Stimulated activated naive B cell treated with anti-CD40 and anti-IgM and Interleukin-4, amounts not matched to agents 10 μg/mL and 1 μg/mL and 100 μg/mL, for 72 hours (primary cell): ENCODE measurements around the gene CYSTM1.

Source experiments
- ATAC-seq, 2 donors: fragments of 150-1000 bp; cut with Tn5 transposase; replicated peaks; 2 replicates each; pipeline ENCODE4 v1.10.0; 2021; ENCODE audit warnings: moderate library complexity in 1 of 2
- DNase-seq: peaks from one replicate; pipeline ENCODE4 v3.0.0; 2021
- H3K27ac Mint-ChIP-seq: one replicate; pipeline ENCODE4 v1.8.0; 2022; ENCODE audit warnings: mild to moderate bottlenecking, mixed read lengths
- H3K27me3 Mint-ChIP-seq, 2 donors: one replicate each; pipeline ENCODE4 v1.8.0; 2022; ENCODE audit warnings: mixed read lengths in 2 of 2
- H3K36me3 Mint-ChIP-seq, 2 donors: one replicate each; pipeline ENCODE4 v1.8.0; 2022; ENCODE audit warnings: mixed read lengths in 2 of 2, mild to moderate bottlenecking in 1 of 2
- H3K4me1 Mint-ChIP-seq, 2 donors: one replicate each; pipeline ENCODE4 v1.8.0; 2022; ENCODE audit warnings: mixed read lengths in 2 of 2, mild to moderate bottlenecking in 1 of 2
- H3K4me3 Mint-ChIP-seq, 2 donors: one replicate each; pipeline ENCODE4 v1.8.0; 2022; ENCODE audit warnings: mild to moderate bottlenecking in 2 of 2, mixed read lengths in 2 of 2, moderate library complexity in 1 of 2
- H3K9me3 Mint-ChIP-seq, 2 donors: one replicate each; pipeline ENCODE4 v1.8.0; 2022; ENCODE audit warnings: mixed read lengths in 2 of 2, mild to moderate bottlenecking in 1 of 2

Gene CYSTM1

GRCh38 chr5:140246378-140247122 lies 71.6 kb downstream of the CYSTM1 start:
- no peak overlapping the region for H3K27ac Mint-ChIP-seq
- ATAC-seq, result no peak
- H3K9me3 Mint-ChIP-seq, result no peaks in the 10 kb centered on the region
- H3K36me3 Mint-ChIP-seq, result peaks cover 21 to 33% of the 10 kb centered on the region in 2 donors
- H3K4me1 Mint-ChIP-seq, result peaks cover 31 to 33% of the 10 kb centered on the region in 2 donors
- no peaks in the 10 kb centered on the region for H3K27me3 Mint-ChIP-seq
- H3K4me3 Mint-ChIP-seq, result no peak overlapping the region
- no peak for DNase-seq

DNA sequence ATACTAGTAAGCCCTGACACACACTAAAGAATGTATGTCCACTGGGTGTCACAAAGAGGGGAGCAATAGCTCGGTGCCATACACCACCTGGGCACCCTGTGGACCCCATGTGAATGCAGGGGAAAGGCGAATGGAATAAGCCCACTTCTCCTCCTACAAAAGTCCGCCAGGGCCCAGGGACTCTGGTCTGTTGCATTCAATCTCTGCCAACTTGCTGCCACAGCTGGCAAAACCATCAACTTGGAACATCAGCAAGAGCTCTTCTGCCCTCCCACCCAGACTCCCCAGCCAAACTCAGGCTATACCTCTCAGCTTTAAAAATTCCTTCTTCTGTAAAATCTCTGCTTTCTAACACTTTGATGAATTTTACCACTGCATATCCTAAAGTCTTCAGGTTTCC lies 73.4 kb downstream of the CYSTM1 start:
- no peak overlapping the region for H3K27ac Mint-ChIP-seq
- no peak overlapping the region for H3K4me3 Mint-ChIP-seq
- peaks cover 19 to 30% of the 10 kb centered on the region in 2 donors for H3K36me3 Mint-ChIP-seq
- no peaks in the 10 kb centered on the region for H3K27me3 Mint-ChIP-seq
- peaks cover 43 to 47% of the 10 kb centered on the region in 2 donors for H3K4me1 Mint-ChIP-seq
- no peak for DNase-seq
- ATAC-seq, result no peak
- no peaks in the 10 kb centered on the region for H3K9me3 Mint-ChIP-seq

GRCh38 chr5:140249536-140249935 lies 74.5 kb downstream of the CYSTM1 start:
- H3K4me3 Mint-ChIP-seq, result no peak overlapping the region
- H3K4me1 Mint-ChIP-seq, result peaks cover 40 to 45% of the 10 kb centered on the region in 2 donors
- ATAC-seq, result peak; percentile 29 to 41

DNA sequence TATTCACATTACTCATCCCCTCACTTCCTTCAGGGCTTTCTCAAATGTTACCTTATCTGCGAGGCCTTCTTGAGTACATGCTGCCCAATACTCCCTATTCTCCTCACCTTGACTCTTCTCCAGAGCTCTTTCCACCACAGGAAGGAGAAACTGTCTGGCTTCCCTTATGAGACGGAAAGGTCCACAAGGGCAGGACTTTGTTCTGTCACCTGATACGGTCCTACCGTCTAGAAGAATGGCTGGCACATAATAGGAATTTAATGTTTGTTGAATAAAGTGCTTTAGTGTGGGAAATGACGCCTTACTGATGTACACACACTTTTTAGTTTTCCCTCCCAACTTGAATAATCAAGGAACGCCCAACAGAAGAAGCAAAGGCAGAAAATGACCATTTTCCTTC lies 75.4 kb downstream of the CYSTM1 start:
- peaks cover 11 to 19% of the 10 kb centered on the region in 2 donors for H3K36me3 Mint-ChIP-seq
- H3K27me3 Mint-ChIP-seq, result no peaks in the 10 kb centered on the region
- ATAC-seq, result no peak
- DNase-seq, result no peak
- H3K4me1 Mint-ChIP-seq, result peaks cover 33 to 36% of the 10 kb centered on the region in 2 donors
- no peak overlapping the region for H3K4me3 Mint-ChIP-seq
- no peaks in the 10 kb centered on the region for H3K9me3 Mint-ChIP-seq
- H3K27ac Mint-ChIP-seq, result no peak overlapping the region

More at GRCh38 chr5:140249536-140249935, 74.5 kb downstream of the CYSTM1 start:
- no peak overlapping the region for H3K27ac Mint-ChIP-seq
- DNase-seq, result no peak
- no peaks in the 10 kb centered on the region for H3K27me3 Mint-ChIP-seq
- H3K9me3 Mint-ChIP-seq, result no peaks in the 10 kb centered on the region
- peaks cover 16 to 27% of the 10 kb centered on the region in 2 donors for H3K36me3 Mint-ChIP-seq

- Mint-ChIP-seq H3K4me1 (peaks cover 27 to 32% of the 10 kb centered on the region in 2 donors), H3K9me3 (no peaks in the 10 kb centered on the region), H3K27me3 (no peaks in the 10 kb centered on the region), H3K36me3 (peaks cover 7 to 13% of the 10 kb centered on the region in 2 donors), H3K4me3 (peak overlapping the region in 1 of 2 donors; percentile 19), H3K27ac (no peak overlapping the region)
- peak; percentile 93 to 96 for ATAC-seq
- peak; percentile 53 for DNase-seq
Observed at GRCh38 chr5:140251527-140251973, 76.6 kb downstream of the CYSTM1 start.

GRCh38 chr5:140252470-140253126 lies 77.6 kb downstream of the CYSTM1 start:
- no peaks in the 10 kb centered on the region for H3K9me3 Mint-ChIP-seq
- H3K36me3 Mint-ChIP-seq, result peaks cover 12 to 18% of the 10 kb centered on the region in 2 donors
- H3K4me1 Mint-ChIP-seq, result peaks cover 28 to 32% of the 10 kb centered on the region in 2 donors
- no peak for DNase-seq
- H3K4me3 Mint-ChIP-seq, result no peak overlapping the region
- peak overlapping the region; percentile 15 for H3K27ac Mint-ChIP-seq
- no peaks in the 10 kb centered on the region for H3K27me3 Mint-ChIP-seq
- no peak for ATAC-seq

DNA sequence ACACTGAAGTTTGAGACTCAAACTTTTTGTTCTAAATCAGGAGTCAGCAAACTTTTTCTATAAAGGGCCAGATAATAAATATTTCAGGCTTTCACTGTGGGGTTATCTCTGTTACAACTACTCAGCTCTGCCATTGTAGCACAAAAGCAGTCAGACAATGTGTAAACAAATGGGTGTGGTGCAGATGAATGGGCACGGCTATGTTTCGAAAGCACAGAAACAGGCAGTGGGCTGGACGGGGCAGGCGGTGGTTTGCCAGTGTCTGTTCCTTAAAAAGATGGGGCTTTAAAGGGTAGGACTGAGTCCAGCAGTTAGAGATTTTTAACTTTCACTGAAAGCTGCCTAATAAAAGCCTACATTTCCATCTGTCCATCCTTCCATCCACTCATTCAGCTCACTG lies 79.0 kb downstream of the CYSTM1 start:
- Mint-ChIP-seq H3K27ac (no peak overlapping the region), H3K4me1 (peaks cover 31 to 37% of the 10 kb centered on the region in 2 donors), H3K4me3 (no peak overlapping the region), H3K36me3 (peaks cover 24 to 32% of the 10 kb centered on the region in 2 donors), H3K9me3 (no peaks in the 10 kb centered on the region), H3K27me3 (no peaks in the 10 kb centered on the region)
- ATAC-seq (no peak), DNase-seq (no peak)

DNA sequence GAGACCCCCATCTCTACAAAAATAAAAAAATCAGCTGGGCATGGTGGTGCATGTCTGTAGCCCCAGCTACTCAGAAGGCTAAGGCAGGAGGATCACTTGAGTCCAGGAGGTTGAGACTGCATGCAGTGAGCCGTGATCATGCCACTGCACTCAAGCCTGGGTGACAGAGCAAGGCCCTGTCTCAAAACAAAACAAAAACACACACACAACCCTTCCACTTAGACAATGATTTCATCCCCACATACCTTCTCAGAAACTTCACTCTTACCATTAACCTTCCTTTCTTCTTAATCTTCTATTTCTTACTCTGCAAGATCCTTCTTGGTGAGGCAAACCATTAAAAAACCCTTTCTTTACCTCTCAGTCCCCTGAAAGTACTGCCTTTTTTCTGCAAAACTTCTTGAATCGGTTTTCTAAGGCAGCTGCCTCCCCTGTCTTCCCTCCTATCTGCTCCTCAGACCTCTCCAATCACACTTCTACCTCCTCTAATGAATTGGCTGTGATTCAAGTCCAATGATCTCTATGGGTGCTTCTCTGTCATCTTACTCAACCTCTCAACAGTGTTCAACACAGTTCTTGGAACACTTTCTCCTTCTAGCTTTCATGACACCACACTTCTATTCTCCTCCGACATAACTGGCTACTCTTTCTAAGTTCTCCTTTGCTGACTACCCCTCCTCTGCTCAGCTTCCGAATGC lies 80.6 kb downstream of the CYSTM1 start:
- no peak overlapping the region for H3K27ac Mint-ChIP-seq

GRCh38 chr5:140256726-140257125 lies 81.7 kb downstream of the CYSTM1 start:
- ATAC-seq, result no peak
- no peaks in the 10 kb centered on the region for H3K27me3 Mint-ChIP-seq

More for the DNA sequence above, 80.6 kb downstream of the CYSTM1 start:
- Mint-ChIP-seq H3K4me1 (peaks cover 21 to 24% of the 10 kb centered on the region in 2 donors), H3K27me3 (no peaks in the 10 kb centered on the region), H3K9me3 (no peaks in the 10 kb centered on the region), H3K36me3 (peaks cover 29 to 31% of the 10 kb centered on the region in 2 donors), H3K4me3 (no peak overlapping the region)
- ATAC-seq (no peak), DNase-seq (no peak)

GRCh38 chr5:140258016-140258415 lies 83.0 kb downstream of the CYSTM1 start:
- no peak overlapping the region for H3K27ac Mint-ChIP-seq
- H3K27me3 Mint-ChIP-seq, result no peaks in the 10 kb centered on the region
- peaks cover 30 to 33% of the 10 kb centered on the region in 2 donors for H3K36me3 Mint-ChIP-seq
- peaks cover 6 to 11% of the 10 kb centered on the region in 2 donors for H3K4me1 Mint-ChIP-seq
- no peak overlapping the region for H3K4me3 Mint-ChIP-seq
- no peaks in the 10 kb centered on the region for H3K9me3 Mint-ChIP-seq
- ATAC-seq (no peak), DNase-seq (no peak)

More at GRCh38 chr5:140256726-140257125, 81.7 kb downstream of the CYSTM1 start:
- Mint-ChIP-seq H3K9me3 (no peaks in the 10 kb centered on the region), H3K4me1 (peaks cover 16 to 18% of the 10 kb centered on the region in 2 donors), H3K36me3 (peaks cover 29 to 30% of the 10 kb centered on the region in 2 donors), H3K4me3 (no peak overlapping the region), H3K27ac (no peak overlapping the region)
- no peak for DNase-seq

- no peaks in the 10 kb centered on the region for H3K27me3 Mint-ChIP-seq
- DNase-seq (no peak), ATAC-seq (no peak)
- H3K36me3 Mint-ChIP-seq, result peaks cover 30 to 33% of the 10 kb centered on the region in 2 donors
- no peak overlapping the region for H3K27ac Mint-ChIP-seq
- no peaks in the 10 kb centered on the region for H3K9me3 Mint-ChIP-seq
- peaks cover 6 to 11% of the 10 kb centered on the region in 2 donors for H3K4me1 Mint-ChIP-seq
- H3K4me3 Mint-ChIP-seq, result no peak overlapping the region
Observed at GRCh38 chr5:140258873-140259272, 83.9 kb downstream of the CYSTM1 start.

DNA sequence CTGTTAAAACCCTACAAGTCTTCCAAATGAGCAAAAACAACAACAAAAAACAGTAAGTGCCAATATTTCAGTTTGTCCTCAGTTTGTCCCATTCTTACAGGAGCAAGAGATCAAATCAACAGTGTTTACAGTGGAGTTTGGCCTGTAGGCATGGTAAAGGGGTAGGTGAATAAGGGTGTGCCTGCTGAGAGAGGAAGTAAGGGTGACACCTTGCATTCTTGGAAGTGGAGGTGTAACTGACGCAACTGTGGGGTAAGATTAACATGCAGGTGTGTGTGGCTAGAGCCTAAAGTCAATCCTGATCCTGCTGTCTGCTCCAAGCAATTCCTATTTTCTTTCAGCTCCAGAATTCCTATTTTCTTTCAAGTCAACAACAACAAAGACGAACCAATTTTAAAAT lies 84.5 kb downstream of the CYSTM1 start:
- Mint-ChIP-seq H3K9me3 (no peaks in the 10 kb centered on the region), H3K4me3 (no peak overlapping the region), H3K36me3 (peaks cover 30 to 33% of the 10 kb centered on the region in 2 donors), H3K4me1 (peaks cover 11 to 12% of the 10 kb centered on the region in 2 donors), H3K27ac (no peak overlapping the region), H3K27me3 (no peaks in the 10 kb centered on the region)
- DNase-seq, result no peak
- ATAC-seq, result no peak

- Mint-ChIP-seq H3K4me3 (no peak overlapping the region), H3K36me3 (peaks cover 30 to 33% of the 10 kb centered on the region in 2 donors), H3K27me3 (no peaks in the 10 kb centered on the region), H3K4me1 (peaks cover 12 to 16% of the 10 kb centered on the region in 2 donors), H3K9me3 (no peaks in the 10 kb centered on the region), H3K27ac (no peak overlapping the region)
- DNase-seq (no peak), ATAC-seq (no peak)
Observed at GRCh38 chr5:140260089-140260656, 85.2 kb downstream of the CYSTM1 start.
